Mesothelial cell of epicardium (in vitro differentiated cells): ENCODE measurements around the gene POU1F1. TPM values are rescaled to one million over a fixed set of nuclear protein-coding genes. Genes with fewer than 3 reads are reported as not detected.
A peak's percentile ranks its signal among the peaks of the same experiment; 100 is the strongest.

Experiments used
- DNase-seq, 2 experiments: peaks; one replicate each; pipeline ENCODE4 v3.0.0; 2021; ENCODE audit warnings: low spot score in 2 of 2; ENCODE audit not compliant: unreplicated experiment in 2 of 2
- H3K27ac Mint-ChIP-seq: 2 replicates; pipeline ENCODE4 v1.8.0; 2021; ENCODE audit warnings: mixed read lengths
- H3K27me3 Mint-ChIP-seq: 2 replicates; pipeline ENCODE4 v1.8.0; 2021; ENCODE audit warnings: low read depth, mixed read lengths
- H3K36me3 Mint-ChIP-seq: 2 replicates; pipeline ENCODE4 v1.8.0; 2021; ENCODE audit warnings: mixed read lengths
- H3K4me1 Mint-ChIP-seq: 2 replicates; pipeline ENCODE4 v1.8.0; 2021; ENCODE audit warnings: mixed read lengths
- H3K4me3 Mint-ChIP-seq: 2 replicates; pipeline ENCODE4 v1.8.0; 2021; ENCODE audit warnings: mild to moderate bottlenecking, moderate library complexity, mixed read lengths
- H3K9me3 Mint-ChIP-seq: 2 replicates; pipeline ENCODE4 v1.8.0; 2021; ENCODE audit warnings: mixed read lengths
- total RNA-seq: library from RNA; stranded (reverse); gene quantifications from 3 replicates; pipeline ENCODE4 v1.2.1, GENCODE V29; 2021
- TF ChIP-seq, protein P1 (sequence below): fragments of 200-600 bp; sonication (generic); IDR thresholded peaks from one replicate; pipeline ENCODE4 v1.5.0; 2021; ENCODE audit warnings: antibody characterized with exemption; ENCODE audit not compliant: unreplicated experiment

The POU1F1 gene
- total RNA-seq, 1 donor from 2014 or later = not detected

DNA sequence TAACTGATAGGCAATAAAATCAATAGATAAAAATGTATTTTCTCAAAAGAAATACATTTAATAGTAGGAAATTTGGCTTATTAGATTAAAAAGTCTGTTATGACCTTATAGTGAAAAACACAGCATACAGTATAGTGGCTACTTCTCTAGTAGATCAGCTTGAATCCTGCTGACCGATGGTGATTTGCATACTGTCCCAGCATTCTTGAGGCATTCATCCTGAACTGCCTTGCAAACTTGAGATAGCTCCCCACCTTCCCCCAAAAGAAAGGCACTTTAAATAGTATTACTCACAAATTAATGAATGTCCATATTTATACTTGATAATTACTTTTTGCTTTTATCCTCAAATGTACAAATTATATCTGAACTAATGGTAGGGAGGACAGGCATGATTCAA lies 42.6 kb downstream of the POU1F1 start:
- H3K9me3 Mint-ChIP-seq = no peaks in the 10 kb centered on the region
- H3K27me3 Mint-ChIP-seq = no peaks in the 10 kb centered on the region
- no peak overlapping the region for H3K27ac Mint-ChIP-seq
- peaks cover 13% of the 10 kb centered on the region for H3K36me3 Mint-ChIP-seq
- peaks cover 27% of the 10 kb centered on the region for H3K4me1 Mint-ChIP-seq
- no peak overlapping the region for H3K4me3 Mint-ChIP-seq
- DNase-seq = no peak
- TF ChIP-seq, protein P1, sequence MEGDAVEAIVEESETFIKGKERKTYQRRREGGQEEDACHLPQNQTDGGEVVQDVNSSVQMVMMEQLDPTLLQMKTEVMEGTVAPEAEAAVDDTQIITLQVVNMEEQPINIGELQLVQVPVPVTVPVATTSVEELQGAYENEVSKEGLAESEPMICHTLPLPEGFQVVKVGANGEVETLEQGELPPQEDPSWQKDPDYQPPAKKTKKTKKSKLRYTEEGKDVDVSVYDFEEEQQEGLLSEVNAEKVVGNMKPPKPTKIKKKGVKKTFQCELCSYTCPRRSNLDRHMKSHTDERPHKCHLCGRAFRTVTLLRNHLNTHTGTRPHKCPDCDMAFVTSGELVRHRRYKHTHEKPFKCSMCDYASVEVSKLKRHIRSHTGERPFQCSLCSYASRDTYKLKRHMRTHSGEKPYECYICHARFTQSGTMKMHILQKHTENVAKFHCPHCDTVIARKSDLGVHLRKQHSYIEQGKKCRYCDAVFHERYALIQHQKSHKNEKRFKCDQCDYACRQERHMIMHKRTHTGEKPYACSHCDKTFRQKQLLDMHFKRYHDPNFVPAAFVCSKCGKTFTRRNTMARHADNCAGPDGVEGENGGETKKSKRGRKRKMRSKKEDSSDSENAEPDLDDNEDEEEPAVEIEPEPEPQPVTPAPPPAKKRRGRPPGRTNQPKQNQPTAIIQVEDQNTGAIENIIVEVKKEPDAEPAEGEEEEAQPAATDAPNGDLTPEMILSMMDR = no peak

DNA sequence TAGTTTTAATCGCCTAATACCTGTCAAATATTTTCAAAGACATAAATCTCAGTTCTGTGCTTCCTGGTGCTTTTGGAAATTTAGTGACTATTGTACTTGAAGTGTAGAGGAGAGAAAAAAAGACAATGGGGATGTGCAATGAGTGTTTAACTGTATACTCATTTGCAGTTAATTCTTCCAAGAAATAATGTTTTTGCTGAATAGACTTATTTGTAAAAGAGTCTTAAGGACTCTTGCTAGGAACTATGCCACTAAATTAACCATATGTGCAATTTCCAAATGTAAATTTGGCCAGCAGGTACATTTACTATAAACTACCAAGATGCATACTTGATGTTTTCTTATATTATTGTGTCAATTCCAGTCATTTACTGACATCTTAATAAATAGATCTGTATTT lies 47.3 kb downstream of the POU1F1 start:
- peaks cover 45% of the 10 kb centered on the region for H3K4me1 Mint-ChIP-seq
- H3K27me3 Mint-ChIP-seq = peaks cover 3% of the 10 kb centered on the region
- H3K36me3 Mint-ChIP-seq = peaks cover 5% of the 10 kb centered on the region
- H3K9me3 Mint-ChIP-seq = no peaks in the 10 kb centered on the region
- H3K4me3 Mint-ChIP-seq = peak overlapping the region; percentile 100
- no peak overlapping the region for H3K27ac Mint-ChIP-seq
- DNase-seq = no peak
- TF ChIP-seq, protein P1 = no peak

DNA sequence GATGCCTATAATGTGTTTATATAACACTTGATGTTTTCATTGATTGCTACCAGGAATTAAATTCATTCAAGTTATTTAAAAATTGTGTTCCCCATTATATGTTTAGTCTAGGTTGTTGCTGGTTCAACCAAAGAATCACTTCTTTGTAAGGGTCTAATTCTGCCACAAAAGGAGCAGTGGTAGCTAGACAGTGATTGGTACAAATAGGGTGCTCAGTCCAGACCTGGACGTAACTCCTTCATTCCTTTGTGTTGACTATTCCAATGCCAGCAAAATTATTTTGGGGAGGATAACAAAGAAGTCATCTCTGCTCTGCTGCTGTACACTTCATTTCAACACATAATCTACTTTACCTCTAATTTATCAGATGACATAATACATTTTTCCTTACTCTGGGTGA lies 48.1 kb downstream of the POU1F1 start:
- peak overlapping the region; percentile 100 for H3K4me3 Mint-ChIP-seq
- peaks cover 5% of the 10 kb centered on the region for H3K36me3 Mint-ChIP-seq
- H3K27ac Mint-ChIP-seq = peak overlapping the region; percentile 100
- no peak for DNase-seq
- H3K9me3 Mint-ChIP-seq = no peaks in the 10 kb centered on the region
- peaks cover 45% of the 10 kb centered on the region for H3K4me1 Mint-ChIP-seq
- H3K27me3 Mint-ChIP-seq = peaks cover 3% of the 10 kb centered on the region
- TF ChIP-seq, protein P1 = no peak

DNA sequence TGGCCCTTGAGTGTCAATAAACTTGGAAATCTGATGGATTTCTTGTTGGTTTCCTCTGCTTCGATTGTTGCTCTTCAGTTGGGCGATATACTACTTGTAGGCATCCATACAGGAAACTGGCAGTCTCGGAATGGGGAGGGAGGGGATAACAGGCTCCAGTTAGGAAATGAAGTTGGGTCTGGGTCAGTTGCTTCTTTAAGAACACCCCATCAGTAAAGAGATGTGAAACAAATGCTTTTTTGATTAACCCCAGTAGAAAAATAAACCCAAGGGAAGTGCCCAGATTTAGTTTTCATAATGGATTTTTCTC lies 48.6 kb downstream of the POU1F1 start:
- Mint-ChIP-seq H3K9me3 (peaks cover 3% of the 10 kb centered on the region), H3K27ac (peak overlapping the region; percentile 100), H3K4me1 (peaks cover 42% of the 10 kb centered on the region), H3K4me3 (peak overlapping the region; percentile 100), H3K36me3 (peaks cover 5% of the 10 kb centered on the region), H3K27me3 (peaks cover 6% of the 10 kb centered on the region)
- DNase-seq = no peak
- TF ChIP-seq, protein P1 = no peak

DNA sequence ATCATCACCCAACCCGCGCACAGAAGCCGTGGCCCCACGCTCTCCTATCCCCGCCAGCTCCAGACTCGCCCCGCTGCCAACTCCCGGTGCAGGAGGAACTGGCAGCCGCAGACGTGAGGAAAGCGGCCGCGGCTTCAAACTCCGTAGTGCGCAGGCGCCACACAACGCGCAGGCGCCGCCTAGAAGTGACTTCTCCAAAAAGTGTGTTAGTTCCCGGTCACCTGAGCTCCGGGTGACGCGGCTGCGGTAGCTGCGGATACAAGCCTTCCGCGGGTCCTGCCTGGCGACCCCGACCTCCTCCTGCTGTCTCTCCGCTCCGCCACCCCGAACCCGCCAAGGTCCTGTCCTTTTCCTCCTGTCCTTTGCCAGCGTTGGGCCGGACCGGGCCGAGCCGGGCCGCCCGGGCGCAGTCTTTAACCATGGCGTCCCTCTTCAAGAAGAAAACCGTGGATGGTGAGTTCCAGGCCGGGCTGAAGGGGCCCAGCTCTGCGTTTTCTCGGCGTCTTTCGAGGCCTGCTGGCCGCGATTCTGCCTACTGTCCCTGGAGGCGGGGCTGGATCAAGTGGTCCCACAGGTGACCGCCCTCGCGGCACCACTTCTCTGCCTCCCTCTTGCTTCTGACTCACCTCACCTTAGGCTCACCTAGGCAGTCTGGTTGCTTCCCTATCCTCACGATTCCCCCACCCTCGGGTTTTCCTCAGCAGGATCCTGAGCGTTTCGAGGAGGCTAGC lies 49.1 kb downstream of the POU1F1 start, which contains the start of gene CHMP2B:
CHMP2B (plus strand) TSS at position 206 of the 731 bp plus-strand sequence; CDS start at position 420, 214 bp downstream.
- TF ChIP-seq, protein P1 = no peak
- peaks cover 4% of the 10 kb centered on the region for H3K9me3 Mint-ChIP-seq
- DNase-seq = peak; percentile 80 to 95
- peak within 1 kb of the TSS; percentile 100 for H3K4me3 Mint-ChIP-seq
- peaks cover 5% of the 10 kb centered on the region for H3K36me3 Mint-ChIP-seq
- H3K27me3 Mint-ChIP-seq = peaks cover 10% of the 10 kb centered on the region
- H3K27ac Mint-ChIP-seq = peak within 1 kb of the TSS; percentile 100
- peaks cover 38% of the 10 kb centered on the region for H3K4me1 Mint-ChIP-seq
